Upper lobe of left lung (tissue), 4 donors: ENCODE measurements around the gene RXYLT1.

Source experiments
- POLR2A ChIP-seq, 4 donors: fragments of 450-650 bp; IDR thresholded peaks; one replicate each; pipeline ENCODE4 v1.5.1; 2016 to 2017; ENCODE audit warnings: antibody characterized with exemption in 4 of 4, mild to moderate bottlenecking in 2 of 4
- POLR2AphosphoS5 ChIP-seq, 2 donors: sonication (generic); formaldehyde crosslinking; IDR thresholded peaks; one replicate each; pipeline ENCODE4 v1.5.1; 2017; ENCODE audit warnings: antibody characterized with exemption in 2 of 2
- TF ChIP-seq, protein P1 (sequence below), 6 experiments: fragments of 450-650 bp in 4 of 6; fragments of 200-600 bp in 2 of 6; sonication (generic) in 2 of 6; IDR thresholded peaks; one replicate each; pipeline ENCODE4 v1.5.1; 2016 to 2019; ENCODE audit warnings: antibody characterized with exemption in 6 of 6

DNA sequence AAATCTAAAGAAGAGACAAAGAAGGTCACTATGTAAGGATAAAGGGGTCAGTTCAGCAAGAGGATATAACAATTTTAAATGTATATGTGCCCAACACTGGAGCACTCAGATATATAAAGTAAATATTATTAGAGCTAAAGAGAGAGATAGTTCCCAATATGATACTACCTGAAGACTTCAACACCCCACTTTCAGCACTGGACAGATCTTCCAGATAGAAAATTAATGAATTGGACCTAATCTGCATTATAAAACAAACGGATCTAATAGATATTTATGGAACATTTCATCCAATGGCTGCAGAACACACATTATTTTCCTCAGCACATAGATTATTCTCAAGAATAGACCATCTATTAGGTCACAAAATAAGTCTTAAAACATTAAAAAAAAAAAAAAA, 40.7 kb downstream of the RXYLT1 start:
- TF ChIP-seq POLR2A (IDR thresholded peaks at IDR 0.05) = no peak
- TF ChIP-seq, protein P1, sequence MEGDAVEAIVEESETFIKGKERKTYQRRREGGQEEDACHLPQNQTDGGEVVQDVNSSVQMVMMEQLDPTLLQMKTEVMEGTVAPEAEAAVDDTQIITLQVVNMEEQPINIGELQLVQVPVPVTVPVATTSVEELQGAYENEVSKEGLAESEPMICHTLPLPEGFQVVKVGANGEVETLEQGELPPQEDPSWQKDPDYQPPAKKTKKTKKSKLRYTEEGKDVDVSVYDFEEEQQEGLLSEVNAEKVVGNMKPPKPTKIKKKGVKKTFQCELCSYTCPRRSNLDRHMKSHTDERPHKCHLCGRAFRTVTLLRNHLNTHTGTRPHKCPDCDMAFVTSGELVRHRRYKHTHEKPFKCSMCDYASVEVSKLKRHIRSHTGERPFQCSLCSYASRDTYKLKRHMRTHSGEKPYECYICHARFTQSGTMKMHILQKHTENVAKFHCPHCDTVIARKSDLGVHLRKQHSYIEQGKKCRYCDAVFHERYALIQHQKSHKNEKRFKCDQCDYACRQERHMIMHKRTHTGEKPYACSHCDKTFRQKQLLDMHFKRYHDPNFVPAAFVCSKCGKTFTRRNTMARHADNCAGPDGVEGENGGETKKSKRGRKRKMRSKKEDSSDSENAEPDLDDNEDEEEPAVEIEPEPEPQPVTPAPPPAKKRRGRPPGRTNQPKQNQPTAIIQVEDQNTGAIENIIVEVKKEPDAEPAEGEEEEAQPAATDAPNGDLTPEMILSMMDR (IDR thresholded peaks at IDR 0.05) = no peak
- TF ChIP-seq POLR2AphosphoS5 (IDR thresholded peaks at IDR 0.05) = no peak
